Bronchial epithelial cell (primary cell): ENCODE measurements around the gene CRB1. TPM values are rescaled to one million over a fixed set of nuclear protein-coding genes. Genes with fewer than 3 reads are reported as not detected.

Experiments used
- DNase-seq: peaks from one replicate; pipeline ENCODE4 v3.0.0-alpha.2; 2010; ENCODE audit warnings: low read depth
- FAIRE-seq: peaks from 2 replicates; lab custom pipeline; 2011; peaks lifted over from hg19 to GRCh38; lab: Jason Lieb, UNC
- H3K27me3 ChIP-seq: 2 replicates; pipeline ENCODE4 v1.5.1; 2011; ENCODE audit warnings: low read length; ENCODE audit not compliant: control insufficient read depth, insufficient read depth
- H3K36me3 ChIP-seq: 2 replicates; pipeline ENCODE4 v1.5.1; 2011; ENCODE audit warnings: low read length; ENCODE audit not compliant: control insufficient read depth, insufficient read depth
- H3K4me3 ChIP-seq: 2 replicates; pipeline ENCODE4 v1.5.1; 2011; ENCODE audit warnings: mild to moderate bottlenecking, low read depth, low read length, control low read depth
- CTCF ChIP-seq: IDR thresholded peaks from 2 replicates; pipeline ENCODE4 v1.5.1; 2011; ENCODE audit warnings: mild to moderate bottlenecking, moderate library complexity, low read length, control low read depth, inconsistent platforms; ENCODE audit not compliant: insufficient read depth, severe bottlenecking
- total RNA-seq: library from RNA; depleted of rRNA; stranded (reverse); fragments of >200 nt; gene quantifications from 2 replicates; pipeline ENCODE4 v1.2.1, GENCODE V29; 2014

CRB1 gene
- total RNA-seq, 1 donor from 2014 or later, result under 0.01 TPM

- Histone ChIP-seq H3K27me3 (no peaks in the 10 kb centered on the region), H3K36me3 (no peaks in the 10 kb centered on the region), H3K4me3 (no peak overlapping the region)
- no peak for TF ChIP-seq CTCF
- FAIRE-seq (no peak), DNase-seq (peak; percentile 42)
These were observed 34.7 kb downstream of the CRB1 start for GRCh38 chr1:197302775-197303174.

- FAIRE-seq (no peak), DNase-seq (no peak)
- TF ChIP-seq CTCF, result no peak
- Histone ChIP-seq H3K4me3 (no peak overlapping the region), H3K36me3 (no peaks in the 10 kb centered on the region), H3K27me3 (no peaks in the 10 kb centered on the region)
These were observed 35.4 kb downstream of the CRB1 start for GRCh38 chr1:197303463-197303862.

- FAIRE-seq (peak; percentile 66), DNase-seq (no peak)
- H3K36me3 ChIP-seq, result no peaks in the 10 kb centered on the region
- no peak for TF ChIP-seq CTCF
- no peaks in the 10 kb centered on the region for H3K27me3 ChIP-seq
- no peak overlapping the region for H3K4me3 ChIP-seq
These were observed 36.7 kb downstream of the CRB1 start for GRCh38 chr1:197304638-197305200.

- TF ChIP-seq CTCF, result no peak
- no peaks in the 10 kb centered on the region for H3K27me3 ChIP-seq
- no peaks in the 10 kb centered on the region for H3K36me3 ChIP-seq
- DNase-seq, result no peak
- H3K4me3 ChIP-seq, result no peak overlapping the region
- FAIRE-seq, result no peak
These were observed 37.9 kb downstream of the CRB1 start for GRCh38 chr1:197305925-197306324.

GRCh38 chr1:197306381-197307062, 38.5 kb downstream of the CRB1 start:
- H3K4me3 ChIP-seq, result no peak overlapping the region
- no peaks in the 10 kb centered on the region for H3K27me3 ChIP-seq
- no peak for FAIRE-seq
- TF ChIP-seq CTCF, result no peak
- DNase-seq, result no peak
- no peaks in the 10 kb centered on the region for H3K36me3 ChIP-seq
